ENCODE results near the gene ANKLE1.
"Not testable (repeated sequence)": the region's sequence is repeated elsewhere in the genome, so short reads cannot be mapped to it uniquely, and the experiment has no call there.

Gene ANKLE1

DNA sequence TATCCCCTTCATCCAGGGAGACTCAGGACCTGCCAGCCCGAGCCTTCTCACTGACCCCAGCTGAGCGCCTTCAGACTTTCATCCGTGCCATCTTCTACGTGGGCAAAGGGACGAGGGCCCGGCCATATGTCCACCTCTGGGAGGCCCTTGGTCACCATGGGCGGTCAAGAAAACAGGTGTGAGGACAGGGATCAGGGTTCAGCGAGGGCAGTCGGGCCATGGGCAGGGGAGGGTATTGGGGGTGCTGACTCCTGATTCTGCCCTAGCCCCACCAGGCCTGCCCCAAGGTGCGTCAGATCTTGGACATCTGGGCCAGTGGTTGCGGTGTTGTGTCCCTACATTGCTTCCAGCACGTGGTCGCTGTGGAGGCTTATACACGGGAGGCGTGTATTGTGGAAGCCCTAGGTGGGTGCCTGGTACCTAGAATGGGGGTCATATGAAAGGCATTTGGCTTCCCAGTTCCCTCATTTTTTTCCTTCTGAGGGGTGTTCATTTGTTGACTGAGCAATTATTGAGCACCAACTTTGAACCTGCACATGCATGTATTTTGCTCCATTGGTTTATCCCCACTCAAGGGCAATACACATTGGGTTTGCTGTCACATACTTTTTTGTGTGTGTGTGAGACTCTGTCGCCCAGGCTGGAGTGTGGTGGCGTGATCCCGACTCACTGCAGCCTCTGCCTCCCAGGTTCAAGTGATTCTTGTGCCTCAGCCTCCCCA lies 3.9 kb downstream of the ANKLE1 start:
- DNase-seq: no peak

DNA sequence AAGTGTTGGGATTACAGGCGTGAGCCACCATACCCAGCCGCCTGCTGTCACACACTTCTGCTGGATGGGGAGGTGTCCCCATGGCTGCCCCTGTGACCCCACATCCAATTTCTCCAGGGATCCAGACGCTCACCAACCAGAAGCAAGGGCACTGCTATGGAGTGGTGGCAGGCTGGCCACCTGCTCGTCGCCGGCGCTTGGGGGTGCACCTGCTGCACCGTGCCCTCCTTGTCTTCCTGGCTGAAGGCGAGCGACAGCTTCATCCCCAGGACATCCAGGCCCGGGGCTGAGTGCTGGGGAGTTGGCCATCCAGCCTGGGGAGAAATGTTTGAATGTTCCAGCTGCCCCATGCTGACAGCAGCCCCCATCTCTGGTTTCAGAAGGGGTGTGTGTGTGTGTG lies 4.6 kb downstream of the ANKLE1 start:
- no peak for DNase-seq

DNA sequence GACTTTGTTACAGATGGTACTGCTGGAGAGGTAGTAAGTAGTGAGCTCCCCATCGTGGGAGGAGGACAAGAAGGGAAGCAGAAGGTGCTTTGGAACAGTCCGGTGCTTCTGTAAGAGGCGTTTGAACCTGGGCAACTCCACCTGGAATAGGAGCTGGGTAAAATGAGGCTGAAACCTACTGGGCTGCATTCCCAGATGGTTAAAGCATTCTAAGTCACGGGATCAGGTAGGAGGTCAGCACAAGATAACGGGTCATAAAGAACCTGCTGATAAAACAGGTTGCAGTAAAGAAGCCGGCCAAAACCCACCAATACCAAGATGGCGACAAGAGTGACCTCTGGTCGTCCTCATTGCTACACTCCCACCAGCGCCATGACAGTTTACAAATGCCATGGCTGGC lies 5.1 kb downstream of the ANKLE1 start:
- DNase-seq: no peak

DNA sequence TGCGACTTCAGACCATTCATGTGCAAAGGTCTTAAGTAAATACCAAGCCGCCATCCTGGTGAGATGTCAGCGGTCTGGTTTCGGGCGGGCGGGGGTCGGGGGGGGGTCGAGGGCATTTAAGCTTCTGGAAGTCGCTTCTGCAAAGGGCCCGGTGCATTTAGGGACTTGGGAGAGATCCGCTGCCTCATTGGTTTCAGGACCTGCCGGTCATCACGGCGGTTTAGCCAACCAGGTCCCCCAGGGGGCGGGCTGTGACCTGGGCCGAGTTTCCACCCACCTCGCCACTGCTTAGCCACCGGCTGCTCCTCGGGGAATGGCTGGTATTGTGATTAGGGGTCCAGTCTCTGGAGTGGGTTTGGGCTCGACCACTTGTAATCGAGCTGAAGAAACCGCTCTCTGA lies 7.8 kb downstream of the ANKLE1 start:
- DNase-seq: peak; percentile 73

DNA sequence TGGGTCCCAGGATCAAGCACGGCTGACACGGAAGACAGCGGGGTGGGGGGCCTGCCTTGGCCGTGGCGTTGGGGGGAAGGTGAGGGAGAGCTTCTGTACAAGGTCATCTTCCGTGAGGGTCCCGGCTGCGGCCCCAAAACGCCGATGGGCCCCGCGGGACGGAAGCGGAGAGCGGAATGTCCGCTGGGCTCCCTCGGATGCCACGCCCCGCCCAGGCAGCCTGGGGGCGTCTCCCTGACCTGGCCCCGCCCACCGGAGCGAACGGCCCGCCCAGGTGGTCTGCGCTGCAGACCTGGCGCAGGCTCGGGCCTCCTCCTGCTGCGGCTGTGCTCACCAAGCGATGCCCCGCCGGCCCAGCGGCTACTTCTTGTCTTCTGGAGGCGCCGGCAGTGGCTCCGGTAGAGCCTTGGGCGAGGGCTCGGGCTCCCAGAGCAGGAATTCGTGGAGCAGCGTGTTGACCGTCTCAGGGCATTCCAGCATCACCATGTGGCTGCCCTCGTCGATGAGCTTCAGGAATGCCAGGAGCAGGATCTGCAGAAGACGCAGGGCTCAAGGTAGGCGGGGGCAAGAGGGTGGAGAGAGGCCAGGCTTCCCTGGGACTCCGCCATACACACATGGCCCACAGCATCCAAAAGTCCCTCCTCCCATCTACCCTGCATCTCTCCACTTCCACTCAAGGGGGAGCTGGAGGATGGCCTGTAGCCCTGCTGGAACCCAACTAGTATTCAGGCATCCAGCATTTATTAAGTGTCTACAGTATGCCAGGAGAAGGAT lies 10.8 kb downstream of the ANKLE1 start:
- DNase-seq: peak; percentile 82

DNA sequence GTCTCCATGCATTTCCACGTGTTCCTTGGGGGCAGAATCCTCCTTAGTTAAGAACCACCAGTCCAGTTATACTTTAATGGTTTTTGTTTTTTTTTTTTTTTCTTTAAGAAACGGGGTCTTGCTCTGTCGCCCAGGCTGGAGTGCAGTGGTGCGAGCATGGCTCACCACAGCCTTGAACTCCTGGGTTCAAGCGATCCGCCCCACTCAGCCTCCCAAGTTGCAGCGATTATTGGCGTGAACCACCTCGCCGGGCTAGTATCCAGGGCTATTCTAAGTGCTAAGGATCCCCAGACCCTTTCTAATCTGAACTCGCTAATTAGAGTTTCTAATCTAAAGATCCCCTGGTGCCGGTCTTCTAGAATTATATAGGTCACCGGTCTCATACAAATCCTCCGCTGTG lies 11.9 kb downstream of the ANKLE1 start:
- no peak for DNase-seq

DNA sequence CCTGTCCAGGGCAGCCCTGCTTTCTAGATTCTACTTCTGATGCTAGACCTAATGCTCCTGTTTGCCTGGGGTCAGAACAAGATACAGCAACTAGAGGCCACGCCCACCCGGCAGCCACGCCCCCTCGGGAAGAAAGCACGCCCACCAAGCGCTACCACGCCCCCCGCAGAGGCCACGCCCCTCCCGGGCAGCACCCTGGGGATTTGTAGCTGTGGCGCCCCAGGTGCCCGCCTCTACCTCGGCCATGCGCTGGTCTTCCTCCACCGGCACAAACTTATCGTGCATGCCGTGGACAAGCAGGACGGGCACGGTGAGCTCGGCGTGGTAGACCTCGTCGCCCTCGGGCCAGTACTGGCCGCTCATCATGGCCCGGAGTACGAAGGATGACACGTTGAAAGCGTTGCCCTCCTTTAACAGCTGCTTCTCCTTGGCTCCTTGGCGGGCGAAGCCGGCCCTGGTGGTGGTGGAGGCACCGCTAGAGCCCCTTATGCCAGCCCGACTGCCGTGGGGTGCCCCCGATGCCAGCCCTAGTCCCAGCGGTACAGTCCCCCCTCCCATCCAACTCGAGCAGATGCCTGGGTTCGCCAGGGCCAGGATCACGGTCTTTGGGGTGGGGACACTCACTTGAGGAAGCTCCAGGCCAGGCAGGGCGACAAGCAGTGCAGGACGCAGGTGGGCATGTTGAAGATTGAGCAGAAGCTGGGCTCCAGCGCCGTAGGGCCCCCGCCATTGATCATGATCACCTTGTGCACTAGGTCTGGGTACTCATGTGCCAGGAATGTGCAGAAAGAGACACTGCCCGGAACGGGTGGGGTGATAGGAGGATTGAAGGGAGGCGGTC lies 12.6 kb downstream of the ANKLE1 start:
- DNase-seq: no peak

DNA sequence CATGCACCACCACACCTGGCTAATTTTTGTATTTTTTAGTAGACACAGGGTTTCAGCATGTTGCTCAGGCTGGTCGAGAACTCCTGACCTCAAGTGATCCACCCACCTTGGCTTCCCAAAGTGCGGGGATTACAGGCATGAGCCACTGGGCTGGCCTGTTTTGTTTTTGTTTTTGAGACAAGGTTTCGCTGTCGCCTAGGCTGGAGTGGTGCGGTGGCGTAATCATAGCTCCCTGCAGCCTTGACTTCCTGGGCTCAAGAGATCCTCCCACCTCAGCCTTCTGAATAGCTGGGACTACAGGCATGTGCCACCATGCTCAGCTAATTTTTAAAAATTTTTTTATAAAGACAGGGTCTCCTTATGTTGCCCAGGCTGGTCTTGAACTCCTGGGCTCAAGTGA lies 13.8 kb downstream of the ANKLE1 start:
- not testable (repeated sequence) for DNase-seq

DNA sequence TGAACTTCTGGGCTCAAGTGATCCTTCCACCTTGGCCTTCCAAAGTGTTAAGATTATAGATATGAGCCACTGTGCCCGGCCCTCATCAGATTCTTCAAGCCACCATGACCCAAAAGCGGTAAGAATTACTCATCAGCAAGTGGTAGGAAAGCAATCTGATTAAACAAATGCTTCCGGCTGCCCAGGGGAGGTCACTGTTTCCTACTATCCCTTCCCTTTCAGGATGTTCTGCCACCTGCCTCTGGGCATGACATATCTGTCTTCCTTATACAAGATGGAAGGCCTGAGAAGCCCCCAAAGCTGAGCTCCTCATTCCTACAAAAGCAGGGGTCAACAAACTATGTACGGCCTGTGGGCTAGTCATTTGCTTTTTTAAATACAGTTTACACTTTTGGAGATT lies 14.6 kb downstream of the ANKLE1 start:
- DNase-seq: no peak

DNA sequence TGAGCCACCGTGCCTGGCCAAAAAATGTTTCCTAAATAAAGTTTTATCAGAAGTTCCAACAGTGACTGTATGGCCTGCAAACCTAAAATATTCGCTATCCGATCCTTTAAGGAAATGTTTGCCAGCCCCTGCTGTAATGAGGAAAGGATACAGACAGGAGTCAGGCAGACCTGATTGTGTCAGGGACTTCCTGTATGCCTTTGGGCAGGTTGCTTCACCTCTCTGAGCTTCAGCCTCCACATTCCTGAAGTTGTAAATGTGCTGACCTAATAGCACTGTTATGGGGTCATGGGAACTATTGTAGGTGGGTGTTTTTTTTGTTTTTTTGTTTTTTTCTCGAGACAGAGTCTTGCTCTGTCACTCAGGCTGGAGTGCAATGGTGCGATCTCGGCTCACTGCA lies 15.3 kb downstream of the ANKLE1 start:
- DNase-seq: no peak

DNA sequence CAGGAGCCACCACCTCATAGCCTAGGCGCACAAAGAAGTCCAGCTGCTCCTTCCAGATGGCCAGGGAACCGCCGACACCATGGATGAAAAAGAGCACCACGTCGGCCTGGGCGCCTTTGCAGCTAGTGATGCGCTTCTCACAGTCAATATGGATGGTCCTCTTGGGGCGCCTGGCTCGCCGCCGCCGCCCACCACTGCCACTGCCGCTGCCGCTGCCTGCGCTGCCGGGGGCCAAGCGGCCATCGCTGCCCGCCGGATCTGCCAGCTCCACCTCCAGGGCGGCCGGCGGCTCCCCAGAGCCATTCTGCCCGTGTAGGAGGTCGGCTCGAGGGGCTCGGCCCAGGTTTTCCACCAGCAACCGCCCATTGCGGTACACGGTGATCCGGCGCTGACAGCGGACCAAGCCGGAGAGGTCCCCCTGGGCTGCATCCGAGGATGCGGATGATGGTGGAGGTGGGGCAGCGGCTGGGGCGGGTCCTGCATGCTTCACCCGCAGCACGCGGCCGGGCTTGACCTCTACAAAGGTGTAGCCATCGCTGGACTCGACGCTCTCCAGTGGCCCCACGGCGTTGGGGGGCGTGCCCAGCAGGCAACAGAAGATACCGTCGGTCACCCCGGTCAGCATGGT lies 19.4 kb downstream of the ANKLE1 start:
- DNase-seq: no peak

DNA sequence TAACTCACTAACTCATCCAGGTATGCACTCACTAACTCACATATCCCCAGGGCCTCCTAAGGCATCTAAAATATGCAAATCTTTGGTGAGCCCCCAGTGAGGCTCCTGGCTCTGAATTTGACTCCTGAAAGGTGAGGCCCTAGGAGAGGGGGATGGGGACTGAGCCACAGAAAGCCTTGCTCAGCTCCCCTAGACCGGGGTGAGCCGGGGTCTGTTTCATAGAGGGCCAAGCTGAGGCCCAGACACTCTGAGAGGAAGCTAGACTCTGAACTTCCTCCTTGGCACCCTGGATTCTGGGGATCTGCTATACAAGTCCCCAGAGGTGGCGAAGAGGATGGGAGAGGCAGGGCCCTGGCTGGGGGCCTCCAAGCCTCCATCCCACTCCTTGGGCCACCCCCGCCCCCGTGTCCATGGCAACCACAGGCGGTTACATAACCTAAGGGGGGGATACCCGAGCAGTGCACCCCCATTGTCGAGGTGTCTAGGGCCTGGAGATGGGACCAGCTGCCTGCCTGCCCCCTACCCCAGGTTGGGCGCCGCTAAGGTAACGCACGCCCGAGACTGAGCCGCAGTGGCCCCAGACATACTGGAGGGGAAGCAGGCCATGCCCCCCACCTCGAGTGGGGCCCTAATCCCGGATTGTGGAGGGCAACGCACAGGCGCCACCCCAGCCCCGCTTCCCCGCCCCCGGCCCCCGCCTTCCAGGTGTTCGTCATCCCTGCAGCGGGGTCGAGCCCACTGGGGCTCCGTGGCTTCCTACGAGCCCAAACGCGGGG lies 20.9 kb downstream of the ANKLE1 start:
- DNase-seq: no peak

DNA sequence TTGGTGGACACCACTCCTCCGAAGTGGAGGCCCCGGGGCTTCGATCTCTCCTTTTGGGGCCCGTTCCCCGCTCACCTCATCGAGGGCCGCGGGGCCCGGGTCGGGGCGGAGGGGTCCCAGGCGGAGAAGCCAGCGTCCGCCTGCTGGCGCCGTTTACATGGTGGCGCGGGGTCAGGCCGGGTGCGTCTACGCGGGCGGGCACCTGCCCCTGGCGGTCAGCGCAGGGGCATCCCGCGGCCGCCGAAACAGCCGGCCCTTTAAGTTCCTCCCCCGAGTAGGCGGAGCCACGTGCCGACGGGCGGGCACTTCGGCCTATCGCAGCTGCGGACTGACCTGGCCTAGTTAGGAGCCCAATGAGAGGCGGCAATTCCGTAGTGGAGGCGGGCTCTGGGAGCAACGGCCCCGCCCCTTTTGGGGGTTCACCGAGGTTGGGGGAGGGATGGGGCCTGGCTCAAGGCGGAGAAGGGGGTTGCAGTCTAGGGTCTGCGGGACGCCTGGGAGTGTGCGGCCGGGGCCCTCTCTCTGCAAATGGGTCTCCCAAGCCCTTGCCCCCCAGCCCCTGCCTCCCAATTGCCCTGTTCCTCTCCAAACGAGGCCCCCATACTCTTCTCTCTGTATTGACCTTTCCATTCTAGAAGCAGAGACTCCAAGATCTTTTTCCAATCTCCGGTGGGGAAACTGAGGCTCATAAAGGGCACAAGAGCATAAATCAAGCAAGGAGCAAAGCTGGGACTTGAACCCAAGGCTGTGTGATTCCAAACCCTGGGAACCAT lies 21.7 kb downstream of the ANKLE1 start, which contains the start of gene ABHD8:
Gene ABHD8 (minus strand): TSS at position 259 of the 773 bp plus-strand sequence. CDS start 1,809 bp downstream, outside the sequence.
- peak; percentile 97 for DNase-seq

DNA sequence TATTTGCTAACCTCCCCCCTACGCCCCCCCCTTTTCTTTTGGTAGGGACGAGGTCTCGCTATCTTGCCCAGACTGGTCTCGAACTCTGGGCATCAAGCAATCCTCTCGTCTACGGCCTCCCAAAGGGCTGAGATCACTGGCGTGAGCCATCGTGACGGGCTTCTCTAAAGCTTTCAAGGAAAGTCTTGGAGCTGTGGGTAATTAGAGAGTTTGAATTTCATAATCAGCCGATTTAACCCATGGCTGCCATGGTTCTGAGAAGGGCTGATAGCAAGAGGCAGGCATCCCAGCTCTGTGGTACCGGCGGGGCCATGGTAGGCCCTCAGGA lies 22.2 kb downstream of the ANKLE1 start:
- no peak for DNase-seq

DNA sequence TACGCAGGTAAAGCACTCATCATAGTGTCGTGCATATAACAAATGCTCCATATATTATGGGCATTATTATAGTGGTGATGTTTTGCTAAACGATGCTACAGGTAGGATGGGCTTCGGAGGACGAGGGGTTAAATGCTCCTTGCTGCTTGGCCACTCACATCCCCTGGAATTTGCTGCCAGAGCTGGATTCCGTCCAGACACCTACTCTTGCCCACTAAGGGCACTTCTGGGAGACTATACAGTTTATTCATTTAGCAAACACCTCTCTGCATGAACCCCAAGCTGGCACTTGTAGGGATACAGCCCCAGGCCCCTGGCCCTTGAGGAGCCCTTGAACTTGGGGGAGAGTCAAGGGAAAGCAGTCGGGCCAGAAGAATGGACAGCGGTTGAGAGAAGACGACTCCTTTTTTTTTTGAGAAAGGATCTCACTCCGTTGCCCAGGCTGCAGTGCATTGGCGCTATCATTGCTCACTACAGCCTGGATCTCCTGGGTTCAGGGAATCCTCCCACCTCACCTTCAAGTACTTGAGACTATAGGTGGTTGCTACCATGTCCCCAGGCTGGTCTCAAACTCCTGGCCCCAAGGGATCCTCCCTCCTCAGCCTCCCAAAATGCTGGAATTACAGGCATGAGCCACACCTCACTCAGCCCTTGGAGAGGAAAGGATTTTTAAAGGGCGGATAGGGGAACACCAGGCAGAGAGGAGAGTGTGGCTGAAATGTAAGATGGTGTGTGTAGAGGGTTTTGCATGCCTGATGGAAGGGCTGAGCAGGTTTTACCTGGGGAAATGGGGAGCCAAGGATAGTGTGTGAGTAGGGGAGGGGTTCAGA lies 22.9 kb downstream of the ANKLE1 start:
- no peak for DNase-seq

DNA sequence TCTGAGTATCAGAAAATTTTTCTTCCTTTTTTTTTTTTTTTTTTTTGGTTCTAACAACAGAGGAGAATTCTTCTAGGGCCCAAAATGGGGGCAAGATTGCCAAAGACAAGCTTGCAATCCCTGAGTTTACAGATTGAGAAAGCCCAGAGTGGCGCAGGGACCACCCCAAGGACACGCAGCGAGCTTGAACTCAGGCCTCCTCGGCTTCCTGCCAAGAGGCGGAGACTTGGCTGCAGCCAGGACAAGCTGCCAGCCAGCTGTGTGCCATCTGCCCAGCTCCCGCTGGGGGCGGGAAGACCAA lies 23.5 kb downstream of the ANKLE1 start:
- no peak for DNase-seq

DNA sequence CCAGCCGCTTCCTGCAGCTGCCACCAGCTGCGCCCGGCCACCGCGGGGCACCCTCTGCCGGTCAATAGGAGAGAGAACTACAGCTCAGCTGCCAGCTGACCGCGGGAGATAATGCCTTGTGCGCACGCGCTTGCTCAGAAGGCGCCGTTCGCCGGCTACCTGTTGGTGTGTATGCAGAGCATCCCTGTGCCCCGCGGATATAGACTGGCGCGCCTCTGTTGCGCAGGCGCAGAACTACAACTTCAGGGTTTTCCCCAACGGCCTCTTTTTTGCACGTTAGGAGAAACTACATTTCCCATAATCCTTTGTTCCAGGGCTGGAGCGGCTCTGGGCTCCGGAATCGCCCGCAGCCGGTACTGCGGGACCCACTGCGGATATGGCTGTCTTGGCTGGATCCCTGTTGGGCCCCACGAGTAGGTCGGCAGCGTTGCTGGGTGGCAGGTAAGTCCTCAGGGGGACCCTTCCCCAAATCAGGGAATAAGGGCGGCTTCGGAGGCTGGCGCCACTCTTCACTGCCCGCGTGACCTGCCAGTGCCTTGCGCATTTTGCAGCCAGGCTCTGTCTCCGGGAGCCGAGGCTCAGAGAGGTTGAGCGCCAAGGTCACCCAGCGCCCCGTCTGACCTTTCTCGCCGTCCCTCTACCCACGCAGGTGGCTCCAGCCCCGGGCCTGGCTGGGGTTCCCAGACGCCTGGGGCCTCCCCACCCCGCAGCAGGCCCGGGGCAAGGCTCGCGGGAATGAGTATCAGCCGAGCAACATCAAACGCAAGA lies 24.0 kb downstream of the ANKLE1 start, which contains the start of gene MRPL34:
Gene MRPL34 (plus strand): TSS at position 356 of the 768 bp plus-strand sequence. CDS start 21 bp downstream, at position 377.
- peak; percentile 97 for DNase-seq

DNA sequence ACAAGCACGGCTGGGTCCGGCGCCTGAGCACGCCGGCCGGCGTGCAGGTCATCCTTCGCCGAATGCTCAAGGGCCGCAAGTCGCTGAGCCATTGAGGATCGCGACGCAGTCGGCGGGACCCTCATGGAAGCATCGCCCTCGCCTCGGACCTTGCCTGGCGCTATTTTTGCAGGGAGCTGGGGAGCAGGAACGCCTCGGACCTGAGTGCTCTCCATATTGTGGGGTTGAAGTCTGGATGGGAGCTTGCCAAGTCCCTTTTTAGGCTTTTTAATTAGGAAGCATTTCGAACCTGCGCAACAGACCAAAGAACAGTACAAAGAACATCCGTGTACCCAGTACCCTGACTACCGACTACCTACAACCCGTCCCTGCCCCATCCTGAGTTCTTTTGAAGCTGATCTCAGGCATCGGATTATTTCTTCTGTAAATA lies 24.6 kb downstream of the ANKLE1 start:
- DNase-seq: no peak

DNA sequence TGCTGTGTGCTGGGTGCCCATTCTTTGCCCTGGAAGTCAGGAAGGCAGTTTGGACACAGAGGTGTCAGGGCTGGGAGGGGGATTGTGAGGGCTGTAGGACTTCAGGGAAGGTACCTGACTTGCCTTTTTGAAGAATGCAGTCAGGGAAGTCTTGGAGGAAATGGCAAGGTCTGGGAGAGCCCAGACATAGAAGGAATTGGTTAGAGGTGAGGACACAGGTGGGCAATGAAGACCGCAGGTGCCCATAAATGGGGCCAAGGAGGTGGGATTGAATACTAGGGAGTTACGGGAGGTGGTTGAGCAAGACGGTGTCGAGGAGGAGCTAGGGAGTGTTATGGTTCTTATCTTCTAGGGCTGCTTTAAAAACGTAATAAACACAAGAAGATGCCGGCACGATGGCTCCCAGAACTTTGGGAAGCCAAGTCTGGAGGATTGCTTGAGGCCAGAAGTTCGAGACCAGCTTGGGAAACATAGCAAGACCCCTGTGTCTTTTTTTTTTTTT lies 26.2 kb downstream of the ANKLE1 start:
- DNase-seq: no peak
